Choroid plexus epithelial cell (primary cell): ENCODE data around the gene DDHD1.

Experiments used
- DNase-seq: peaks from one replicate; pipeline ENCODE4 v3.0.0-alpha.2; 2010; ENCODE audit warnings: low read depth
- H3K4me3 ChIP-seq: 2 replicates; pipeline ENCODE4 v1.5.1; 2011; ENCODE audit warnings: low read depth, mild to moderate bottlenecking, control low read depth, low read length, moderate library complexity
- CTCF ChIP-seq: conservative IDR thresholded peaks from 2 replicates; pipeline ENCODE4 v1.5.1; 2011; ENCODE audit warnings: low read depth, mild to moderate bottlenecking, control low read depth, inconsistent platforms, low read length, moderate library complexity

DDHD1 gene

GRCh38 chr14:53055003-53055402 lies 98.1 kb downstream of the DDHD1 start:
- TF ChIP-seq CTCF = peak; percentile 65
- peak; percentile 83 for DNase-seq
- H3K4me3 ChIP-seq = no peak overlapping the region

DNA sequence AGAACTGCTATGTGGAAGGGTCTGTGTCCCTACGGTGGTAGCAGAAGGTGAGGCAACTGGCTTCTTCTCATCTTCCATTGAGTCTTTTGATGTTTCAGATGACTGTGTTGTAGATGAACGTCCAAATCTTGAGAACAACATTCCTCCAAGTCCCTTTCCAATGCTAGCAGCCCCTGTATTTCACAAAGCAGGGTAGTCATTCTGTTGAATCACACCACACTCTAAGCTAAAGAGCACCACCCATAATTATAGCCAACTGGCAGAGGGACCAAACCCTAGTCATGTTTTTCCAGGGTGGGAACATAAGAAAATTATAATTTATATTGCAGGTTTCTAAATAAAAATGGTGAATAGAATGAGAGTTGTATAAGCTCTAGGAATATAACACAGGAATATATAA lies 98.7 kb downstream of the DDHD1 start:
- no peak overlapping the region for H3K4me3 ChIP-seq
- DNase-seq = peak; percentile 39
- TF ChIP-seq CTCF = no peak

DNA sequence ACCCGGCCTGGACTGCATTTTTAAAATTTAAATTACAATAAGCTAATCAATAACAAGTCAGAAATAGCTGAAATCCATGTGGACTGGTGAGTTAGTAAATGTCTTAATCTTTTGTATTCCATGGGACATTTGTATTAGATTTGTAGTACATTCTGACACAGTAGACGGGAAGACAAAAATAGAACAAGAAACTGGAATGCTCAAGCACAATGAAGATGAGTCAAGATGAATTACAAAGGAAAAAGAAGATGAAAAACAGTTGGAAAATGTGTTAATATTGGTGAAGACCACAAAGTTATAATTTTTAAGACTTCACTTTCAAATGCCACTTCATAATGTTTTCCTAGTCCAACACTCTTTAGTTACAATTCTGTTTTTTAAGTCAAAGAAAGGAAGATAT lies 104.5 kb downstream of the DDHD1 start:
- DNase-seq = no peak
- TF ChIP-seq CTCF = no peak
- H3K4me3 ChIP-seq = no peak overlapping the region

GRCh38 chr14:53047307-53048069 lies 105.6 kb downstream of the DDHD1 start:
- H3K4me3 ChIP-seq = no peak overlapping the region
- TF ChIP-seq CTCF = no peak
- DNase-seq = no peak

DNA sequence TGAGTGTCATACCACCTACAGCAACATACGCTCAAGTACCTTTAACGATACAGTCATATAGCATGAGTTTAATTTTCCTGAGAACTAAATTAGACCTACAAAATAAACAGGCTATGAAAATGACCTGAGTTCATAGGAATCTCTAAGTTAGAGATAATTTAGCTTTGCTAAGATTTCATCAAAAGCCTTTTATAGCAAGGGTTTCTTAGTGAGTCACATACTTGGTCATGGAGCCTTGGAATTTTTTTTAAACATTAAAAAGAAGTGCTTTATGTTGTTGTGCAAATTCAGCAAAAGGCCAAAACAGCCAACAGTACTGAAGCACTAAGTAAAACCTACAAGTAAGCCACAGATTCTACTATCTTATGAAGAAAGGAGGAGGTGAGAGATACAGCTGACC lies 108.6 kb downstream of the DDHD1 start:
- peak; percentile 78 for DNase-seq
- no peak overlapping the region for H3K4me3 ChIP-seq
- no peak for TF ChIP-seq CTCF

DNA sequence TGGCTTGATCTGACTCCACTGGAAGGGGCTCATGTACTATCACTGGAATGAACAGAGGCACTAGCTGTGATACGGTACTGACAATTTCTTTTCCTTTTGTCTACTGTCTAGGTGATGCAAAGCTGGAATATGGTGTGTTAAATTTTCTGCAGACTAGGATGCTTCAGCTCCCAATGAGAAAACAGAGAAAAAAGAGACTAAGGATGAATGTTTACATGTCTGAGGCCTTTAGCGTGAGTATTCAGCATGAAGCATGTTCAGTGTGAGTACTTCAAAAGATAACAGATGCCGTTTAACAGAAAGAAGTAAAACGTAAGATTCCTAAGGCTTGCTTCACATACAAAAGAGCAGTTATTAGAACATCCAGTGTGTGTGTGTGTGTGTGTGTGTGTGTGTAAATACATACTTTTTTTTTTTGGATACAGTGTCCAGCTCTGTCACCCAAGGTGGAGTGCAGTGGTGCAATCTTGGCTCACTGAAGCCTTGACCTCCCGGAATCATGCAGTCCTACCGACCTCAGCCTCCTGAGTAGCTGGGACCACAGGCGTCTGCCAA lies 110.0 kb downstream of the DDHD1 start:
- DNase-seq = peak; percentile 79
- TF ChIP-seq CTCF = no peak
- no peak overlapping the region for H3K4me3 ChIP-seq

DNA sequence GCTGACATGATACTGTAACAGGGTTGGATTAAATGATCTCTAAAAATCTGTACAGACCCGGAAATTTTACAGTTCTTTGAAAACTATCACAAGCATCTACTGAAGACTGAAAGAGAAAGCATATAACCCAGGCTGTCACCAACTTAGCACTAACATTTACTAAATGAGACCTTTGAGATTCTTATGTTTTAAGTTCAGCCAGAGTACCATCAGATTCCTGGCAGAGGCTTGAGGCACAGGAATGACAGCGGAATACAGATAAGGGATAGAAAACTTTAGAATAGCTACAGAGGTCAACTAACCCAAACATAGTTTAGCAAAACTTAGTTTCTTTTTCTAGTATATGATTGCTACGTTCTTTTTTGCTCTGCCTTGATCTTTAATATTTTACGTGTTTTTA lies 110.6 kb downstream of the DDHD1 start:
- no peak overlapping the region for H3K4me3 ChIP-seq
- DNase-seq = peak; percentile 90
- TF ChIP-seq CTCF = no peak
